K562 (cell line): ENCODE data around the gene TMEM203. TPM values are rescaled to one million over a fixed set of nuclear protein-coding genes. Genes with fewer than 3 reads are reported as not detected.
A peak's percentile ranks its signal among the peaks of the same experiment; 100 is the strongest.

Source experiments
- BRF2 ChIP-seq: IDR thresholded peaks from 3 replicates; pipeline ENCODE4 v1.6.1; 2011; ENCODE audit warnings: borderline replicate concordance, mild to moderate bottlenecking; ENCODE audit not compliant: insufficient read length, insufficient read depth
- CEBPZ ChIP-seq: fragments of 150-350 bp; IDR thresholded peaks from 2 replicates; pipeline ENCODE4 v1.6.1; 2014; ENCODE audit warnings: low read depth, mild to moderate bottlenecking, low read length, borderline replicate concordance
- E2F4 ChIP-seq: sonication (generic); formaldehyde crosslinking; IDR thresholded peaks from 2 replicates; pipeline ENCODE4 v1.8.0; 2022; ENCODE audit warnings: mild to moderate bottlenecking, low read depth, missing genetic modification reagents
- ERF ChIP-seq: fragments of 450-650 bp; formaldehyde crosslinking; IDR thresholded peaks from 2 replicates; pipeline ENCODE4 v1.4.0; 2020; ENCODE audit warnings: mild to moderate bottlenecking, mixed read lengths
- FOXJ2 ChIP-seq: fragments of 200-800 bp; sonication (Bioruptor generic); IDR thresholded peaks from 2 replicates; pipeline ENCODE4 v1.6.1; 2016; ENCODE audit warnings: missing genetic modification characterization, missing compliant biosample characterization
- GATAD2A ChIP-seq: fragments of 450-650 bp; IDR thresholded peaks from 2 replicates; pipeline ENCODE4 v1.6.1; 2017
- HMGN3 ChIP-seq: IDR thresholded peaks from 2 replicates; pipeline ENCODE4 v1.6.1; 2011; ENCODE audit warnings: borderline replicate concordance, low read depth, mild to moderate bottlenecking, mixed read lengths, low read length; ENCODE audit not compliant: insufficient read length; ENCODE audit errors: extremely low read depth
- MCM5 ChIP-seq: fragments of 450-650 bp; IDR thresholded peaks from 2 replicates; pipeline ENCODE4 v1.6.1; 2016; ENCODE audit warnings: low read depth
- MYNN ChIP-seq, 2 experiments: sonication (generic); formaldehyde crosslinking in 1 of 2; IDR thresholded peaks; 2 replicates each; pipeline versions ENCODE4 v1.5.0 to v1.6.1; 2016 to 2020; ENCODE audit warnings: antibody characterized with exemption in 1 of 2, missing genetic modification reagents in 1 of 2
- PKNOX1 ChIP-seq: fragments of 450-650 bp; IDR thresholded peaks from 2 replicates; pipeline ENCODE4 v1.6.1; 2016
- SMAD1 ChIP-seq: fragments of 150-350 bp; IDR thresholded peaks from 2 replicates; pipeline ENCODE4 v1.6.1; 2014; ENCODE audit warnings: low read length, low read depth; ENCODE audit not compliant: partially characterized antibody
- SNIP1 ChIP-seq: fragments of 450-650 bp; IDR thresholded peaks from 2 replicates; pipeline ENCODE4 v1.7.1; 2017; ENCODE audit warnings: low read depth, mild to moderate bottlenecking
- THAP7 ChIP-seq: fragments of 250-450 bp; sonication (Bioruptor Pico); IDR thresholded peaks from 2 replicates; pipeline ENCODE4 v1.5.0; 2021
- TRIM25 ChIP-seq: fragments of 450-650 bp; IDR thresholded peaks from 2 replicates; pipeline ENCODE4 v1.7.0; 2016; ENCODE audit warnings: borderline replicate concordance
- TRIM28 ChIP-seq: fragments of 450-650 bp; IDR thresholded peaks from 2 replicates; pipeline ENCODE4 v1.6.1; 2017
- YBX1 ChIP-seq: fragments of 450-650 bp; IDR thresholded peaks from 2 replicates; pipeline ENCODE4 v1.7.1; 2016; ENCODE audit warnings: mild to moderate bottlenecking
- ZNF507 ChIP-seq: conservative IDR thresholded peaks from 2 replicates; pipeline ENCODE4 v1.6.1; 2017; ENCODE audit warnings: missing genetic modification characterization, missing compliant biosample characterization
- polyA plus RNA-seq, 8 experiments: library from polyadenylated mRNA; depleted of rRNA in 4 of 8; stranded (reverse) in 5 of 8; unstranded in 3 of 8; fragments of >200 nt; fragmentation: Nextera tagmentation in 2 of 8; fragmentation: Illumina TruSeq in 1 of 8; extraction: Ambion mirVana in 2 of 8; extraction: Trizol in 1 of 8; gene quantifications; 2 replicates each; pipeline versions ENCODE4 v1.2.1 to v1.2.3, GENCODE V29; 2011 to 2014; ENCODE audit warnings: inconsistent platforms in 1 of 8, missing spikeins in 1 of 8
- total RNA-seq, 7 experiments: library from RNA; depleted of rRNA in 6 of 7; stranded (reverse); fragments of >200 nt in 6 of 7; fragmentation: Illumina TruSeq in 2 of 7; extraction: Trizol in 2 of 7; gene quantifications; 2 replicates each; pipeline versions ENCODE4 v1.2.1 to v1.2.3, GENCODE V29; 2011 to 2021; ENCODE audit warnings: low replicate concordance in 1 of 7

Gene TMEM203
- total and polyA plus RNA-seq, 9 of the 15 experiments (the other 6 are each of a cell fraction or from before 2014, with no cell fraction given), result 8.8 to 59.5 (median 37.6) TPM

GRCh38 chr9:137200311-137201204, 4.9 kb downstream of the TMEM203 start, which contains the start of gene TPRN (continued):
- TF ChIP-seq SMAD1 (peak; percentile 60), FOXJ2 (tag) (no peak), GATAD2A (no peak), THAP7 (CRISPR knock-in tag) (no peak), CEBPZ (peak; percentile 80; the same call in 1 of the 2 replicates), HMGN3 (peak; percentile 94), ERF (CRISPR knock-in tag) (peak; percentile 74; the same call in 1 of the 2 replicates), MCM5 (no peak), PKNOX1 (peak; percentile 73), MYNN (IDR thresholded peaks at IDR 0.05) (peak; percentile 43; the same call in 1 of the 2 replicates), MYNN (CRISPR knock-in tag; IDR thresholded peaks at IDR 0.05) (no peak), SNIP1 (no peak), ZNF507 (no peak), BRF2 (no peak), E2F4 (no peak), YBX1 (no peak), TRIM28 (no peak), TRIM25 (no peak)
